Measurements from ENCODE around the gene HMGCR.

DNA sequence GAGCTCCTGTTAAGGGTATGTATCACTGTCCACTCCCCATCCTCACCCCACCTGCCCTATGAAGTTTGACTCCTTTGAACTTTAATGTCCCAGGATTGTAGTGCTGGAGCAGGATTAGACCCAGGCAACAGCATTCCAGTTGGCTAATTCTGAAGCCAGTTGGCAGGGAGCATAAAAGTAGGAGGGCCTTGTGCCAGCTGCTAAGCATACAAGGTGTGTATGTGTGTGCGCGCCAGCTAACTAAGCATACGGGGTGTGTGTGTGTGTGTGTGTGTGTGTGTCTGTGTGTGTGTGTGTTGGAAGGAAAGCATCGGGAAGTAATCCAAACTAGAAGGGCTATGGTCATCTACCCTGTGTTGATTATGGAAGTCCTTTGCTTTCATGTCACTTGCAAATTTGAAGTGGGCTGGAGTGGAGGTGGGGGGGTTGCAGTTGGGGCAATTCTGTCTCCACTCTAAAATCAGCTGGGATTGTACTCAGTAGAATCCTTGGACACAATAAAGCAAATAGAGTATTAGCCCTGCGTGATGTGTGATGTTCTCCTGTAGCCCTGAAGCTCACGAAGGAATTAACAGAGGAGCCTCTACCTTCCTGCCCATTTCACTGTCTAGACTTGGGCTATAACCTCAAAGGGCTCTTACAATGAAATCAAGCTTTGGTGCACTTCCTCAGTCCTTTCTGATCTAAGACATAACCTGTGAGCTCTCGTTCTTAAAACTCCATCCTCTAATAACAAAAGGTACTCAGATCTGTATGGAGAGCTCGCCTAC, 26.9 kb downstream of the HMGCR start:
- no peak for TF ChIP-seq JUN (CRISPR knock-in tag; IDR thresholded peaks at IDR 0.05)
- TF ChIP-seq, protein P1, sequence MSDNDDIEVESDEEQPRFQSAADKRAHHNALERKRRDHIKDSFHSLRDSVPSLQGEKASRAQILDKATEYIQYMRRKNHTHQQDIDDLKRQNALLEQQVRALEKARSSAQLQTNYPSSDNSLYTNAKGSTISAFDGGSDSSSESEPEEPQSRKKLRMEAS (CRISPR knock-in tag; IDR thresholded peaks at IDR 0.05) = no peak

Data from WTC11 (cell line).